GM18868 (cell line): ENCODE measurements around the gene ARIH2.
A peak's percentile ranks its signal among the peaks of the same experiment; 100 is the strongest.

Experiments used
- ATAC-seq: cut with Tn5 transposase; IDR thresholded peaks from one replicate; pipeline ENCODE4 v1.9.1; 2021; ENCODE audit warnings: mild to moderate bottlenecking, moderate library complexity; ENCODE audit not compliant: unreplicated experiment

Gene ARIH2

DNA sequence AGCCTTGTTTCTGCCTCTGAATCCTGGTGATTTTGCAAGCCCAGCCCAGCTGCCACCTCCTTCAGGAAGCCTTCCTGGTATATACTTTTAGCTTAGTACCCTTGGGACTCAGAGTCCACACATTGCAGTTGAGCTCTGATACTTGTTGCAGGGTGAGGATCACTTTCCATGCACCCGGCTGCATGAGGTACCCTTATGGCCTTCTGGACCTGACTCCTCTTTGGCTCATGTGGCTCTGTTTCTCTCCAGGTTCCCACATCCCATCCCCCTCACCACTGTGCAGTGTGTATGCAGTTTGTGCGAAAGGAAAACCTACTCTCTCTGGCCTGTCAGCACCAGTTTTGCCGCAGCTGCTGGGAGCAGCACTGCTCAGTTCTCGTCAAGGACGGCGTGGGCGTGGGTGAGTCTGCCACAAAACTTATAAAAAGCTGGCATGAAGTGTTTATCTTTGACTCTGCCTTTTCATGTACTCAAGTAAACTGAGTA lies 48.3 kb downstream of the ARIH2 start:
- ATAC-seq = no peak

DNA sequence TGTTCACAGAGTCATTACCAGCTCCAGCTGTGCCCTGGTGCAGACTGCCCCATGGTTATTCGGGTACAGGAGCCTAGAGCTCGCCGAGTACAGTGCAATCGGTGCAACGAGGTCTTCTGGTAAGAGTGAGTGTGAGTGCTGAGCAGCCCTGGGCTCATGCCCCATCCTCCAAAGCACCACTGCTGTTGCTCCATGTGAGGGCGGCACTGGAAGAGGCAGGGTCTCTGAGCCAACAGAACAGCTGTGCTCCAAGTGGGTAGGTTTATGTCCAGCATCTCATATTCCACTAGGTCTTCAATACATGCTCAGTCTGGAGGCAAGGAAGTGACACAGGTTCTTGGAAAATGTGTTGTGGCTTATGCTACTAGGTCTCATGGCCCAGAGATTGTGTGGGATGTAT lies 51.9 kb downstream of the ARIH2 start:
- no peak for ATAC-seq

DNA sequence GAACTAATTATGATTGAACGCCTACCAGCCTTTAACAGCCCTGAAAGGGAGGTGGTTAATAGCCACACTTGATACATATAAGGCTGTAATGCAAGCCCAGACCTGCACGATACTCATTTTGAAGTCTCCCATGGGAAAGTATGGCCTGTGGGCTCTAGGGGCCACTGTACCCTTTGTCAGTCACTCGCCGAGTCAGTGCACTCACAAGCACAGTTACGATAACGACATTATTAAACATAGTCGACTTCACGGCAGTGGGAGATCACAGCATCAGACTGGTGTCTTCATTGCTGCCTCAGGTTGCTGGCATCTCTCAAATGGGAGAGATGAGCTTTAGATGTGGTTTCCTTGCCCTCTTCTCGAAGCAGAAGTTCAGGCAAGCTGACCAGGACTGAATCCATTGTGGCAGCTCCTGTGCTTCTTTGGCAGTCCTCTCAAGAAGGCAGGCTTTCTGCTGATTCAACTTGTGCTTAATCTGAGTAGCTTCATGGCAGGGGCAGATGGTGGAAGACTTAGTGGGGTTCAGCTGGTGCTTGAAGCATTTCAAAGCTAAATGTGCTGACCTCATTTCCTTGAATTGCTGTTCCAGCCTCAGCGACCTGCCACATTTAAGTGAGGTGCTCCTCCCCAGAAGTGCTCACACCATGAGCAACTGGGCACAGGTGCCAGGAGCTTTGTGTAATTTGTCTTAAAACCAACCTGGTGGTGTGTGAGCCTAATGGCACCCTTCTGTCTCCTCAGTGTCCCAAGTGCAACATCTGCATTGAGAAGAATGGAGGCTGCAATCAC lies 55.6 kb downstream of the ARIH2 start:
- ATAC-seq = no peak

DNA sequence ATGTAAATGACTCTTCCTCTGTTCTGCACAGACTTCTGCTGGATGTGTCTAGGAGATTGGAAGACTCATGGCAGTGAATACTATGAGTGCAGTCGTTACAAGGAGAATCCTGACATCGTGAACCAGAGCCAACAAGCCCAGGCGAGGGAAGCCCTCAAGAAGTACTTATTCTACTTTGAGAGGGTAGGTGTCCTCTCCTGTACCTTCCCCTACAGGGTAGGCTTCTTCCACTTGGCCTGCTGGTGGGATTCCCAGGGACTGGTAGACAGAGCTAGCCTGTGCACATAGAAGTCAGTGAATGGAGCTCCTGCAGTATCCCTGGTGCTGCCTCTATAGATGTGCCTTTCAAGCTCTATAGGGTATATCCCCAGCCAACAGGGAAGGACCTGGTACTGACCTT lies 60.8 kb downstream of the ARIH2 start:
- ATAC-seq = no peak

DNA sequence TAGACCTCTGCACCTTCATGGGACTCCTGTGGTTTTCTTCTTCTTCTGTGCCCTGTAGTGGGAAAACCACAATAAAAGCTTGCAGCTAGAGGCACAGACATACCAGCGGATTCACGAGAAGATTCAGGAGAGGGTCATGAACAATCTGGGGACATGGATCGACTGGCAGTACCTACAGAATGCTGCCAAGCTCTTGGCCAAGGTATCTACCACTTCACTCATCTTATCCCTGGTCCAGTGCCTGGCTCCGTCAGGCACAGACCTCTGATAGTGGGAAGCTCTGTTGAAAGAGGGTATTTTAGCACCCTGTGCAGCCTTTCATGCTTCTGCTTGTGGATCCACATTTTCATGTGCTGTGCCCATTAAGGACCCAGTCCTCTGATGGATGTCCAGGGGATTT lies 61.7 kb downstream of the ARIH2 start:
- ATAC-seq = no peak

DNA sequence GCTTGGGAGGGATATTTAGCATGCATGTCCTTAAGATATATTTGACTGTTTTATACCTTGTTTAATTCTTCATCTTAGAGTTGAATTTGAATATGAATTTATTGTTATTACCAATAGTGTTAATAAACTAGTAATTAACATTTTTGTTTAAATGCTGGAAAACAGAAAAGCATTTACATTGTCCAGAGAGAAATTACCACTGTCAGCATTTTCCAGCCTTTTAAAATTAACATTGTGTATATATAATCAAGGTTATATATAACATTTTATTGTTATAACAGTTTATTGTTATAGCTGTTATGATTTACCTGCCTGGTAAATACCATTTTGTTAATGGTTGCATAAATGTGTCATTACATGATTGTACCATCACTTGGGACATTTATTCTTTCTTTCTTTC lies 63.4 kb downstream of the ARIH2 start:
- ATAC-seq = no peak

DNA sequence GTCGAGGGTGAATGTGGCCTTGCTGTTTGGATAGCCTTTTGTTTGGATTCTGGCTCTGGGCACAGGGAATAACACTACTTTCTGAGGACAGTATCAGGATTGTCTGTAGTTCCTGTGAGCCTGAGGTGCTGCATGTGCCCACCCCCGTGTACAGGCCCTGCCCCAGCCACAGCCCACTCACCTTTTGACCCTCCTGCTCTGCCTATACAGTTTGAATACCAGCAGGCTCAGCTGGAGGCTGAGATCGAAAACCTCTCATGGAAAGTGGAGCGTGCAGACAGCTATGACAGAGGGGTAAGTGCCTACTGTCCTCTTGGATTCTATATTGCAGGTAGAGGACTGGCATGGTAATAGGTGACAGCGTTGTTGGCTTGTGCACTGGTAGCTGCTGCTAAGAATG lies 64.0 kb downstream of the ARIH2 start:
- no peak for ATAC-seq

DNA sequence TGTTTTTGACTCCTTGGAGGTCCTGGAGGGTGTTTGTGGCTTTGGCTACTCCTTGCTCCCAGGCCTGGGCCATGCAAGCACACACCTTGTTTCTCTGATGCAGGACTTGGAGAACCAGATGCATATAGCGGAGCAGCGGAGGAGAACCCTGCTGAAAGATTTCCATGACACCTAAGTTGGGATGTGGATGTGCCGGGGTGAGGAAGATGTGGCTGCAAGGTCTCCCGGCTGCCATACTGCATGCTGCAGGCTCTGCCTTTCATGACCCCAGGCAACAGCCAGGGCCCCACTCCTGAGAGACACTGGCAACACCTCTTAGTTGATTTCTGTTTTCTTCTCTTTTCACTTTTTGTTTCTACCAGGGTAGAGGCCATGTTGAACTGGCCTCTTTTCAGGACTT lies 64.5 kb downstream of the ARIH2 start:
- ATAC-seq = no peak

DNA sequence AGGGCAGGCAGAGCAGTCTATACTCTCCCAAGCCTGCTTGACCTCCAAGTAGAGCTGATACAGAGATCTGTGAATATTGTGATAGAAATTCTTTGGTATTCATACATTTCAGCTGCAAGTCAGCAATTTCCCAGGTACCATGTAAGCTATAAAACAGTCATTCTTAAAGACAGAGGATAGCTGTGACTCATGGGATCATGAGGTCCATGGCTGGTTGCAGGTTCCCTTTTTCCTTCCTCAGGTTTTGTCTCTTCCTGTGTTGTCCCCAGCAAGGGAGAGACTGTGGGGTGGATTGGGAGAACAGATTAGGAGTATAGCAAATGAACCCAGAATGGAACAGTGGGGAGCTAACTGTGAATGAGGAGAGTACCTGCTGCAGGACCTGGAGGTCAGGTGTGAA lies 66.0 kb downstream of the ARIH2 start:
- no peak for ATAC-seq

DNA sequence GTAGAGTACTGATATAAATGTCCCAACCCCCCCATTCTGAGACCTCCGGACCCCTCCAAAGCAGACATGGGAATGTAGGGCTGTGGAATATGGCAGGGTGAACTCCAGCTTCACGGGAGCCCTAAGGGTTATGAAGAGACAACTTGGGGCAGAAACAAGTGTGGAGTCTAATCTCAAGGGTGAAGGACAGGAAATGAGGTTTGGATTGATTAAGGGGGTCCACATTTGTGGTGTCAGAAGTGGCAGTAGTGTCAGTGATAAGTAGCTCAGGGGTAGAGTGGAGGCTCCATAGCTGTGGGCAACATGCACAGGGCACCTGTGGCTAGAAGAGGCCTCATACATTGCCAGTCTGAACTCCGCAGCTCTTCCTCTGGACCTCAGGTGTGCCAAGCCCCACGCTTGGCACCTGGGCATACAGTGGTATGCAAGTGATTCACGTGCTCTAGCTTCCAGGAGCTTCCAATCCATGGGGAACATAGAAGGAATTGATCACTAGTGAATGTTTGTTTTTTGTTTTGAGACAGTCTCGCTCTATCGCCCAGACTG lies 67.3 kb downstream of the ARIH2 start:
- ATAC-seq = no peak

DNA sequence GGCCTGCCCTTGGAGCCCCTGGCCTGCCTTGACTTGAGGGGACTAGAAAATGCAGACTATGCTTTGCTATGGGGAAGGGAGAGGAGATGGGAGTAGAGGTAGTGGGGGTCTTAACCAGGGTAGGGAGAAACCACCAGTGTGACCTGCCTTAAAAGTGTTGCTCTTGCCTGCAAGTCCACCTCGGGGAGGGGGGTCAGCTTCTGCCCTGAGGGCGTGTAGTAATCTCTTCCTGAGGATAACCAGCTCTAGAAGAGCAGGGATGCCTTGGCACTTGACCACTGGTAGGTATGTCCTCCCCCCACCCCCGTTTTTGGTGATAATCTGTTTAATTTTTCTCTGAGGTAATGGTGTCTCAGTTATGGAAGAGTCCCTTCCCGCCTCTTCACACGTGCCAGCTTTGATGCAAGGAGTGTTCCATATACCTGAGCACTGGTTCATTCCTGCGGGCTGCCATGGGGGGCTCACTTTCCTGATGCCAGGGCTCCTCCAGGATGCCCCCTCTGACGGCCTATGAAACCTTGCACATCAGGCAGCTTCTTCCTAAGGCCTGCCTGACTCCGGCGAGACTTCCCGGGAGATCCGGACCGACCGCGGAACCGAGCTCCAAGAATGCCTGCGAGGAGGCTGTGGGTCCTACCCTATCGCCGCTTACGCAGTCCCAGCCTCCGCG lies 70.6 kb downstream of the ARIH2 start:
- ATAC-seq = no peak

DNA sequence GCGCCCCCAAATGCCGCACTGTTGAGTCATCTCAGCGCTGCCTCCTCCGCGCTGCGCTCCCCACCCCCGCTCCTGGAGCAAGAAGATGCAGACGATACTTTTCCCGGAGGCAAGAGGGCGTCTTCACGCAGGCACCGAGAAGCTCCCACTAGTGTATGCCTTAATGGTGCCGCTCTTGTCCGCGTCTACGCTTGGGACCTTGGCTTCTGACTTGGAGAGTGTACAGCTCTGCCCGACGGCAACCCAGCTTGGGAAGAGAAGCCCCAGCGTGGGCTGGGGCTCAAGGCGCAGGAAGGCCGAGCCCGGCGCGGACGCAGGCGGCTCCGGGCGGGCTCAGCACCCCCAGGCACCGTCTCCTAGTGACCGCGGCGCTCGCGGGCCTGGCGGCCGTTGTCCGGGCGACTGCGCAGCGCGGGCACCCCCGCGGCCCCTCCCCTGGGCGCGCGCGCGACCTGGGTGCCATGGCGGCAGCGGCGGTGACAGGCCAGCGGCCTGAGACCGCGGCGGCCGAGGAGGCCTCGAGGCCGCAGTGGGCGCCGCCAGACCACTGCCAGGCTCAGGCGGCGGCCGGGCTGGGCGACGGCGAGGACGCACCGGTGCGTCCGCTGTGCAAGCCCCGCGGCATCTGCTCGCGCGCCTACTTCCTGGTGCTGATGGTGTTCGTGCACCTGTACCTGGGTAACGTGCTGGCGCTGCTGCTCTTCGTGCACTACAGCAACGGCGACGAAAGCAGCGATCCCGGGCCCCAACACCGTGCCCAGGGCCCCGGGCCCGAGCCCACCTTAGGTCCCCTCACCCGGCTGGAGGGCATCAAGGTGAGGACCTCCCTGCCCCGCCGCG lies 71.4 kb downstream of the ARIH2 start, which contains the start of gene P4HTM:
TSS of gene P4HTM (plus strand) at position 446 of the 840 bp plus-strand sequence. CDS start at position 462, 16 bp downstream.
- ATAC-seq = peak; percentile 59

DNA sequence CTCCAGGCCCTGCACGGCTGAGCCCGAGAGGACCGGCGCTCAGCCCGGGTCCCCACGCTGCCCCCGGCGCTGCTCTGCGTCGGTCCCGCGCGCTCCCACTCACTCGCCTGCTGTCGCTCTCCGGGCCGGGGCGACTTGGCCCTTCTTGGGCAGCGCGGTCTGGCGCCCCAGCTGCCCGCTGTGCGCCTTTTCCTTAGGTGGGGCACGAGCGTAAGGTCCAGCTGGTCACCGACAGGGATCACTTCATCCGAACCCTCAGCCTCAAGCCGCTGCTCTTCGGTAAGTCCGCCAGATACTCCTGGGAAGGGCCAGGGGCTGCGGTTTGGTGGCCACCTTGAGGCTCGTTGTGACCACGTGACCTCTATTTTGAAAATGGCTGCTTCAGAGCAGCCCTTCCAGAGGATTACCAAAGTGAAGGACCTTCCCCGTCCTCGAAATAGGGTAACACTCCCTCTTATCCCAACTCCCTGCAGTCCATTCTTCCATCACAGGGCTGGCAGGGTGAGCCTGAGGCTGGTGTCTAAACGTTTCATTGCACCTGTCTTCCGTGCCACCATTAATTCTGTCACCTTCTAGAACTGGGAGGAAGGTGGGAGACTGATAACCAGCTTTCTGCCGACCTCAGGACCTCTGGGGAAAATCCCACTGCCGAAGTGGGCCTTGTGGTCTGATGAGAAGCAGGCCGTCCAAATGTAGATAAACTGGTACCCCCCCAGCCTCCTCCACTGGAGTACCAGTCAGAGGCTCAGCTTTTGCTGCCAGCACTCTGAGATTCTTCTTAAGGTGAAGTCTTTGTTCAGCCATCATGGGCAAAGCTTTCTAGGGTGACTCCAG lies 72.2 kb downstream of the ARIH2 start:
- ATAC-seq = peak; percentile 23

DNA sequence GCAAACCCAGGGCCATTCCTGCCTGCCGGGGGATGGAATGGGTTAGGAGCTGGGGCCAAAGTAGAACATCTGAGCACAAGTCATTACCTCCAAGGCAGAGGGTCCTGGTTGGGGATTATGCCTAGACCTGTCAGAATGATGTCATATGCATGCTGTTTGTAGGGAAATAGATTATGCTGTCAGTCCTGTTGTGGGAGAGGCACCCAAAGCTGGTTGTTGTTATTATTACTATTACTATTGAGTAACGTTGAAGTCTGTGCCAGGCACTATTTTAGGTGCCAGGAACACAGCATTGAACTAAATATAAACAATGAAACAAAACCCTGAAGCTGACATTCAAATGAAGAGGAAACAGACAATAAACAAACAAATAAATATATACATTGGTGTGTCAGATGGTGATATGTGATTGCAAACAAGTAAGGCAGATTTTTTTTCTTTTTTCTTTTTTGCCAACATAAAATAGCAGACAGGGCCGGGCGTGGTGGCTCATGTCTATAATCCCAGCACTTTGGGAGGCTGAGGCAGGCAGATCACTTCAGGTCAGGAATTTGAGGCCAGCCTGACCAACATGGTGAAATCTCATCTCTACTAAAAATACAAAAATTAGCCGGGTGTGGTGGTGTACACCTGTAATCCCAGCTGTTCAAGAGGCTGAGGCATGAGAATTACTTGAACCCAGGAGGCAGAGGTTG lies 73.4 kb downstream of the ARIH2 start:
- ATAC-seq = no peak

DNA sequence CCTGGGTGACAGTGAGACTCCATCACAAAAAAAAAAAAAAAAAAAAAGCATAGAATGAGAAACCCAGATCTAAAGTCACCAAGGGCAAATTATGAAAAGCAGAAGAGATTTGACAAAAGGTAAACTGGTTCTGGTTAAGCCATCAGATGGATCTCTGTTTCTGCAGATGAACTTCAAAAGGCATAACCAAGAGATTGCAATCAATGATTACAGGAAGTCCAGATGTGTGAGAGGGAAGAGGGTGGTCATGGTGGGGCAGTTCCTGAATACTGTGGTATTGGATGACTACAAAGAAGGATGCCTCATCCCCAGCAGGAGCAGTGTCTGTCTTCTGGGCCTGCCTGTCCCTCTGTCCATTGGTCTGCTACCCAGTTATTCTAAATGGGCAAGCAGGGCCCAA lies 75.2 kb downstream of the ARIH2 start:
- no peak for ATAC-seq

DNA sequence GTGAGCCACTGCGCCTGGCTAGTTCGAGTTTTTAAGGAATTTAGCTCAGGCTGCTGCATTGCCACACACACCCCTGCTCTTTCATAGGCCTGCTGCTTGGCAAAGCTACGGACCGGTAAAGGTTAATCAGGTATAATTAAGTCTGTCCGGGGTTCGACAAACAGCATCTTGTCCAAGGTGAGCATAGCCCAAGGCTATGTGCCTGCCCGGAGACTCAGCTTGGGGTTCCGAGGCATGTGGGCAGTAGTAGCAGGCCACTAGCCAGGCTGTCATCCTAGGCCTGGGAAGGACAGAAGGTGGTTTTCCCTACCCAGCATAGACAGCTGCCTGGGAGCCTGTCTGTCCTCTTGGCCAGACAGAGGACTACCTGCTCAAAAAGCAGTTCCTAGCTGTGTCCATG lies 78.0 kb downstream of the ARIH2 start:
- ATAC-seq = no peak

DNA sequence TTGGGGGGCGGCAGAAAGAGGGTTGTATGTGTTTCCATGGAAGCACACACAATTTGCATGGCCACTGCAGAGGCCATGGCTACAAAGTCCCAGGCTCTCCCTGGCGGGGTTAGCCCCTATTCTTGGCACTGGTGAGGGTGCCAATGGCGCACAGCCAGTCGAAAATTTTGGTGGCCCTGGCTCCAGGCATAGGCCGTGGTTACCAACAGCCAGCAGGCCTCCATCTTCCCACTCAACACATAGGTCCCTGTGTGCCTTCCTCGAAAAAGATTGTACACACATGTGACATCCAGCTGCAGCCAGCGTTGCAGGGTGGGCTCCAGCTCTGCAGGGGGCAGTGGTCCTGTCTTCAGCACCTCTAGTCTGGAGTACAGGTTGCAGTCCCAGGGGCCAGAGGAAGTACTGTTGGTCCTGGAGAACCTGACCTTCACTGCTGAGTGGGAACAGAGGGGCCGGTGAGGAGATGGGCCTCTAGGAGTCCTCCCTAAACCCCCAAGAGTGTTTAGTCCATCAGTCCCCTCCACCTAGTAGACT lies 78.5 kb downstream of the ARIH2 start:
- no peak for ATAC-seq

DNA sequence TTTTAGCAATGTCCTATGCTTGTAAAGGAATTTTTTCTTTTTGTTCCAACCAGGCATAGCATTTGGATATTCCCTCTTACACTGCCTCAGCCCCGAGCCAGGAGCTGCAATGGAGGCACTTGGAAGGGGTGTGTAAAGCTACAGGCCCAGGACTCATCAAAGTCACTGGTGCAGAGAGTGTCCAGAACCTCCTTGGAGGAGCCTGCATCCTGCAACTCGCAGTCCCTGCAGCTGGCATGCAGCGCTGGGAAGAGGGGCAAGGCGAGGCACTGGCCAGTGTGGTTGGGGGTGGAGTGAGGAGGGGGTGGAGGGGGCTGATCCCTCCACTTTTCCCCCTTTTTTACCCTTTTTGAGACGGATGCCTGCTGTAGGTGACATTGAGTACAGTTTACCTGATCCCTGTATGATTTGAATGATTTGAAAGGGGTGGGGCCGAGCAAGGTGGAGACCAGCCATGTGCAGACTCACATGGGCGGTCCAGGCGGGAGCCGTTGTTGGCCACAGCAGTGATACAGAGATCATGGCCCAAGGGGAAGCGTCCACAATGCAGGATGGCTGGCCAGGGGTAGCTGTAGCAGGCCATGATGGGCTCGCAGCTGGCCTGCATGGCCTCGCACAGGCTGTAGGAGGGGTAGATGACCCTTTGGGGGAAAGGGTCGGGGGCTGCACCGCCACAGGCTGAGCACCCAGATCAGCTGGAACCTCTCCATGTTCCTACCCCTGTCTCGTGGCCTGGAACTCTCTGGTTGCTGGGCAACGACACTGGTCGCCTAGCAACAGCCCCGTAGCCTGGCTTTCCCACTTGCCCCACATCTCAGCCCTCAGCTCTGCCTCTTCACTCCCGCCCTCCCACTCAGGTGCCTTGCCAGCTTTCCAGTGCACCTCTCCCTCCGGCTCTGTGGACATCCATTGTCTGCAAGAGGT lies 79.3 kb downstream of the ARIH2 start:
- ATAC-seq = no peak
